ENCODE results near the gene TRIM2.

GRCh38 chr4:153241970-153242838 is 38.0 kb downstream of the TRIM2 start:
- TF ChIP-seq EZH2 (IDR thresholded peaks at IDR 0.05; ENCODE audit: borderline replicate concordance, low read depth, low read length, poor library complexity, severe bottlenecking) (no peak), CTCF (conservative IDR thresholded peaks at IDR 0.05; ENCODE audit: low read depth, low read length) (no peak)

Data from A673 (cell line).